ENCODE results near the gene TSEN2. TPM values are rescaled to one million over a fixed set of nuclear protein-coding genes. Genes with fewer than 3 reads are reported as not detected.

Gene TSEN2
- total and polyA plus RNA-seq, 2 of the 4 experiments (the other 2 are of a cell fraction): 9.5 to 14.2 TPM

DNA sequence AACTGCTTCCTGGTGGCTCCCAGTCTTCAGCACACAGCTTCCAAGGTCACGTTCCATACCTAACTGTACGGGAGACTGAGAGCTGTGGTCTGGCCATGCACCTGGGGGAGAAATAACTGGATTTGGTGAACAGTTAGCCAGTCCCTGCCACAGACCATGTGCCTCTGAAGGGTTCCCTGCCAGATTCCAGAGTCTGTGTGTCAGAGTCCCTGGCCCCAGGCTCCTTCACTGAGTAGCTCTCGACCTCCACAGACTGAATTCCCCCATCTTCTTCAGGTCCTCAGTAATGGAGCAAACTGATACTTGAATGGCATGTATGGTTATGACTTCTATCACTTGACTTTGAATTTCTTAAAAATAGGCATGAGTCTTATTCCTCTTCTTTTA, 43.5 kb downstream of the TSEN2 start:
- Histone ChIP-seq H3K79me1 (ENCODE audit: low read depth in 1 of 2, low read length in 2 of 2) (no peaks in the 10 kb centered on the region), H3K36me3 (ENCODE audit: control insufficient read depth, insufficient read depth, low read length) (peaks cover 8% of the 10 kb centered on the region), H3K27ac (ENCODE audit: insufficient read depth, low read length) (no peak overlapping the region), H3K9me1 (ENCODE audit: insufficient read depth, low read length) (0 out of 2 replicates have a peak, but pooled peaks cover 3% of the 10 kb centered on the region), H3K27me3 (ENCODE audit: control insufficient read depth, insufficient read depth, low read length) (no peaks in the 10 kb centered on the region), H3K4ac (ENCODE audit: low read depth, low read length) (no peak overlapping the region), H2AK9ac (replicated peaks; ENCODE audit: low read depth, low read length, poor library complexity) (no peak overlapping the region), H3K4me2 (ENCODE audit: low read depth, low read length) (no peak overlapping the region), H2BK15ac (ENCODE audit: low read depth, low read length) (no peak overlapping the region), H3K9ac (ENCODE audit: low read depth, low read length) (no peak overlapping the region), H2BK20ac (ENCODE audit: low read depth, low read length) (no peak overlapping the region), H3K14ac (replicated peaks; ENCODE audit: low read depth, low read length) (no peak overlapping the region), H2BK120ac (ENCODE audit: low read depth, low read length) (no peak overlapping the region), H2BK5ac (ENCODE audit: low read depth, low read length, poor library complexity, severe bottlenecking) (no peak overlapping the region), H2AFZ (replicated peaks; ENCODE audit: low read length, poor library complexity) (no peak overlapping the region), H3K9me3 (ENCODE audit: control insufficient read depth, insufficient read depth, low read length) (no peaks in the 10 kb centered on the region), H3K23ac (ENCODE audit: low read depth, low read length) (no peak overlapping the region), H4K5ac (ENCODE audit: low read depth, low read length) (no peak overlapping the region), H3K4me1 (ENCODE audit: control insufficient read depth, insufficient read depth, low read length) (no peaks in the 10 kb centered on the region), H4K20me1 (ENCODE audit: insufficient read depth, low read length) (no peaks in the 10 kb centered on the region), H4K8ac (ENCODE audit: low read depth in 2 of 2, low read length in 2 of 2) (no peak overlapping the region), H3K56ac (ENCODE audit: extremely low read depth, insufficient read depth, low read length) (no peak overlapping the region), H3K4me3 (ENCODE audit: insufficient read depth, low read depth, low read length) (no peak overlapping the region), H2AK5ac (ENCODE audit: low read depth, low read length) (no peak overlapping the region), H3K18ac (ENCODE audit: low read depth, low read length) (no peak overlapping the region), H4K91ac (ENCODE audit: insufficient read depth, low read depth, low read length) (no peak overlapping the region)
- intact Hi-C loops (cut with micrococcal nuclease): no loop called here
- ChIA-PET CTCF (no interaction called here), POLR2A (ENCODE audit: unreplicated experiment) (no interaction called here)
- dilution Hi-C loops (cut with HindIII; ENCODE audit: low sequenced_read_pairs, unreplicated experiment): no loop called here
- no peak for DNase-seq
- WGBS, 2 experiments (ENCODE audit: extremely low coverage in 2 of 2, insufficient read length in 1 of 2): no CpG with 5 or more reads among the region's 3 CpGs
- in situ Hi-C loops (cut with MboI; ENCODE audit: low sequenced_read_pairs): no loop called here
- BruUV-seq (replicated peaks): no TSS peak
- TF ChIP-seq RAD21 (IDR thresholded peaks at IDR 0.05; ENCODE audit: low read length): no peak
- no peak for TF ChIP-seq FOS (IDR thresholded peaks at IDR 0.05; ENCODE audit: low read depth, low read length)
- TF ChIP-seq, protein P1, sequence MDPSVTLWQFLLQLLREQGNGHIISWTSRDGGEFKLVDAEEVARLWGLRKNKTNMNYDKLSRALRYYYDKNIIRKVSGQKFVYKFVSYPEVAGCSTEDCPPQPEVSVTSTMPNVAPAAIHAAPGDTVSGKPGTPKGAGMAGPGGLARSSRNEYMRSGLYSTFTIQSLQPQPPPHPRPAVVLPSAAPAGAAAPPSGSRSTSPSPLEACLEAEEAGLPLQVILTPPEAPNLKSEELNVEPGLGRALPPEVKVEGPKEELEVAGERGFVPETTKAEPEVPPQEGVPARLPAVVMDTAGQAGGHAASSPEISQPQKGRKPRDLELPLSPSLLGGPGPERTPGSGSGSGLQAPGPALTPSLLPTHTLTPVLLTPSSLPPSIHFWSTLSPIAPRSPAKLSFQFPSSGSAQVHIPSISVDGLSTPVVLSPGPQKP (IDR thresholded peaks at IDR 0.05; ENCODE audit: borderline replicate concordance, low read depth, low read length): no peak
- no peak for TF ChIP-seq POLR2A (IDR thresholded peaks at IDR 0.05; ENCODE audit: low read depth, low read length)
- TF ChIP-seq SMC3 (IDR thresholded peaks at IDR 0.05; ENCODE audit: low read depth, low read length): no peak
- TF ChIP-seq CHD1 (IDR thresholded peaks at IDR 0.05; ENCODE audit: low read depth, low read length): no peak
- no peak for TF ChIP-seq MAZ (IDR thresholded peaks at IDR 0.05; ENCODE audit: borderline replicate concordance, low read depth, low read length)
- no peak for TF ChIP-seq BHLHE40 (IDR thresholded peaks at IDR 0.05; ENCODE audit: low read depth, low read length)
- no peak for TF ChIP-seq RCOR1 (IDR thresholded peaks at IDR 0.05; ENCODE audit: insufficient replicate concordance, low read length)
- no peak for TF ChIP-seq NFE2L2 (IDR thresholded peaks at IDR 0.05; ENCODE audit: low read depth, low read length)
- TF ChIP-seq MAFK (IDR thresholded peaks at IDR 0.05; ENCODE audit: low read depth, low read length): no peak
- TF ChIP-seq, protein P2, sequence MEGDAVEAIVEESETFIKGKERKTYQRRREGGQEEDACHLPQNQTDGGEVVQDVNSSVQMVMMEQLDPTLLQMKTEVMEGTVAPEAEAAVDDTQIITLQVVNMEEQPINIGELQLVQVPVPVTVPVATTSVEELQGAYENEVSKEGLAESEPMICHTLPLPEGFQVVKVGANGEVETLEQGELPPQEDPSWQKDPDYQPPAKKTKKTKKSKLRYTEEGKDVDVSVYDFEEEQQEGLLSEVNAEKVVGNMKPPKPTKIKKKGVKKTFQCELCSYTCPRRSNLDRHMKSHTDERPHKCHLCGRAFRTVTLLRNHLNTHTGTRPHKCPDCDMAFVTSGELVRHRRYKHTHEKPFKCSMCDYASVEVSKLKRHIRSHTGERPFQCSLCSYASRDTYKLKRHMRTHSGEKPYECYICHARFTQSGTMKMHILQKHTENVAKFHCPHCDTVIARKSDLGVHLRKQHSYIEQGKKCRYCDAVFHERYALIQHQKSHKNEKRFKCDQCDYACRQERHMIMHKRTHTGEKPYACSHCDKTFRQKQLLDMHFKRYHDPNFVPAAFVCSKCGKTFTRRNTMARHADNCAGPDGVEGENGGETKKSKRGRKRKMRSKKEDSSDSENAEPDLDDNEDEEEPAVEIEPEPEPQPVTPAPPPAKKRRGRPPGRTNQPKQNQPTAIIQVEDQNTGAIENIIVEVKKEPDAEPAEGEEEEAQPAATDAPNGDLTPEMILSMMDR (conservative IDR thresholded peaks at IDR 0.05; ENCODE audit: low read depth, low read length): no peak
- TF ChIP-seq MXI1 (IDR thresholded peaks at IDR 0.05; ENCODE audit: borderline replicate concordance, low read depth, low read length): no peak
- no peak for ATAC-seq (ENCODE audit: low read depth)

Measured in IMR-90 (cell line).